RWPE2 (cell line): ENCODE data around the gene VIPR1.

Experiments
- ATAC-seq: fragments of 200-7000 bp; cut with Tn5 transposase; 3 replicates; pipeline ENCODE4 v1.9.1; 2021; ENCODE audit warnings: low read depth
- DNase-seq: peaks from one replicate; pipeline ENCODE4 v3.0.0-alpha.2; 2020; ENCODE audit warnings: low spot score
- H3K27ac ChIP-seq: fragments of 450-650 bp; 2 replicates; pipeline ENCODE4 v1.5.1; 2017; ENCODE audit warnings: mild to moderate bottlenecking; ENCODE audit not compliant: poor library complexity, severe bottlenecking
- H3K27me3 ChIP-seq: fragments of 250-450 bp; sonication (Bioruptor Pico); 2 replicates; pipeline ENCODE4 v1.5.1; 2021; ENCODE audit warnings: mild to moderate bottlenecking, moderate library complexity; ENCODE audit not compliant: insufficient read depth, poor library complexity, severe bottlenecking
- H3K36me3 ChIP-seq: fragments of 250-450 bp; sonication (Bioruptor Pico); 2 replicates; pipeline ENCODE4 v1.5.1; 2020; ENCODE audit warnings: low read depth, mild to moderate bottlenecking, moderate library complexity
- H3K4me1 ChIP-seq: fragments of 250-450 bp; sonication (Bioruptor Pico); 2 replicates; pipeline ENCODE4 v1.5.1; 2021; ENCODE audit warnings: mild to moderate bottlenecking, moderate library complexity; ENCODE audit not compliant: insufficient read depth, poor library complexity, severe bottlenecking
- H3K4me3 ChIP-seq: fragments of 250-450 bp; sonication (Bioruptor Pico); 2 replicates; pipeline ENCODE4 v1.5.1; 2021; ENCODE audit warnings: mild to moderate bottlenecking, moderate library complexity; ENCODE audit not compliant: severe bottlenecking
- H3K9me3 ChIP-seq: fragments of 250-450 bp; sonication (Bioruptor Pico); 2 replicates; pipeline ENCODE4 v1.5.1; 2021; ENCODE audit warnings: mild to moderate bottlenecking, moderate library complexity; ENCODE audit not compliant: severe bottlenecking
- TF ChIP-seq, protein P1 (sequence below): fragments of 450-650 bp; IDR thresholded peaks from one replicate; pipeline ENCODE4 v1.5.1; 2017; ENCODE audit warnings: mild to moderate bottlenecking, moderate library complexity; ENCODE audit not compliant: poor library complexity, severe bottlenecking

VIPR1 gene

DNA sequence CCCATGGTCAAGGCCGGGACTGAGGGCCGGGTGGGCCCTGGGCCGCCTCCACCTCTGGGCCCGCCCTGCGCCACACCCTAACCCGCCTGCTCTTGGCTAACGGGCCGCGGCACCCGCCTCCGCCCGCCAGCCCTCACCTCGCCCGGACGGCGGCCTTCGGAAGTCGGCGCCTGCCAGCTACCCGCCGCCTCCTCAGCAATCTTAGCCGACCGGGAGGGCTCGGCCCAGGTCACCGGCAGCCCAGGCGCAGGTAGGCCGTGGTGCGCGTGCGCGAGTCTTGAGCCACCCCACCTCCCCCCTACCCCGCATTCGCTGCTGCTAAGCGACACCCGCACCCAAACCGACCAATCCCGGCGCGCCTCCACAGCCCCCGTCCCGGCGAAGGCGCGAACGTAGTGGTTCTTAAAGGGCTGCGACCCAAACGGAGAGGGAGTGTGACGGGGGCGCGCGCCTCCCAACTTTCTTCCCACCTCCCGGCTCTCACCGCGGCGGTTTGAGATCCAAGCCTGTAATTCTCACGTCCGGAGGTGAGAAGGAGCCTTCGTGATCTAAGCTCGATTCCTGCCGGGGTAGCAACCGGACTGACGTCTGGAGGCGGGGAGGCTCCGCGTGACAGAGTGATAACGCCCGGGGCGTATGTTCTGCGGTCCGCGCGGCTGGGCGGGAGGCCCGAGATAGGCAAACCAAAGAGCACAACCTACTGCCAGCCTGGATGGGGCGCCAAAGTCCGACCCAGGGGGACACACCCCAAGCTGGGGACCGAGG, 79.4 kb downstream of the VIPR1 start, which contains the start of gene SEC22C:
SEC22C (minus strand) TSS at position 259 of the 765 bp plus-strand sequence. CDS start 12,921 bp downstream, outside the sequence.
- peak within 1 kb of the TSS; percentile 64 for H3K27ac ChIP-seq
- peaks cover 7% of the 10 kb centered on the region for H3K4me1 ChIP-seq
- H3K27me3 ChIP-seq, result no peaks in the 10 kb centered on the region
- H3K36me3 ChIP-seq, result peaks cover 12% of the 10 kb centered on the region
- DNase-seq (peak; percentile 97), ATAC-seq (peak; percentile 94)
- TF ChIP-seq, protein P1, sequence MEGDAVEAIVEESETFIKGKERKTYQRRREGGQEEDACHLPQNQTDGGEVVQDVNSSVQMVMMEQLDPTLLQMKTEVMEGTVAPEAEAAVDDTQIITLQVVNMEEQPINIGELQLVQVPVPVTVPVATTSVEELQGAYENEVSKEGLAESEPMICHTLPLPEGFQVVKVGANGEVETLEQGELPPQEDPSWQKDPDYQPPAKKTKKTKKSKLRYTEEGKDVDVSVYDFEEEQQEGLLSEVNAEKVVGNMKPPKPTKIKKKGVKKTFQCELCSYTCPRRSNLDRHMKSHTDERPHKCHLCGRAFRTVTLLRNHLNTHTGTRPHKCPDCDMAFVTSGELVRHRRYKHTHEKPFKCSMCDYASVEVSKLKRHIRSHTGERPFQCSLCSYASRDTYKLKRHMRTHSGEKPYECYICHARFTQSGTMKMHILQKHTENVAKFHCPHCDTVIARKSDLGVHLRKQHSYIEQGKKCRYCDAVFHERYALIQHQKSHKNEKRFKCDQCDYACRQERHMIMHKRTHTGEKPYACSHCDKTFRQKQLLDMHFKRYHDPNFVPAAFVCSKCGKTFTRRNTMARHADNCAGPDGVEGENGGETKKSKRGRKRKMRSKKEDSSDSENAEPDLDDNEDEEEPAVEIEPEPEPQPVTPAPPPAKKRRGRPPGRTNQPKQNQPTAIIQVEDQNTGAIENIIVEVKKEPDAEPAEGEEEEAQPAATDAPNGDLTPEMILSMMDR, result peak; percentile 58
- H3K9me3 ChIP-seq, result no peaks in the 10 kb centered on the region
- H3K4me3 ChIP-seq, result peak within 1 kb of the TSS; percentile 96

- peaks cover 7% of the 10 kb centered on the region for H3K4me1 ChIP-seq
- no peaks in the 10 kb centered on the region for H3K27me3 ChIP-seq
- peak overlapping the region; percentile 96 for H3K4me3 ChIP-seq
- no peaks in the 10 kb centered on the region for H3K9me3 ChIP-seq
- TF ChIP-seq, protein P1, result no peak
- peak overlapping the region; percentile 64 for H3K27ac ChIP-seq
- DNase-seq, result no peak
- peaks cover 10% of the 10 kb centered on the region for H3K36me3 ChIP-seq
- no peak for ATAC-seq
Observed at GRCh38 chr3:42582474-42583070, 80.1 kb downstream of the VIPR1 start.
